ENCODE data around the gene SH3PXD2A. TPM values are rescaled to one million over a fixed set of nuclear protein-coding genes. Genes with fewer than 3 reads are reported as not detected.

Gene SH3PXD2A
- total and polyA plus RNA-seq, 2 of the 4 experiments (the other 2 are of a cell fraction) = 6.3 to 23.0 TPM

- Histone ChIP-seq H2BK15ac (ENCODE audit: low read depth, low read length) (no peak overlapping the region), H2AK5ac (ENCODE audit: low read depth, low read length) (no peak overlapping the region), H3K36me3 (ENCODE audit: control insufficient read depth, insufficient read depth, low read length) (no peaks in the 10 kb centered on the region), H3K56ac (ENCODE audit: extremely low read depth, insufficient read depth, low read length) (no peak overlapping the region), H4K5ac (ENCODE audit: low read depth, low read length) (no peak overlapping the region), H3K4ac (ENCODE audit: low read depth, low read length) (no peak overlapping the region), H3K18ac (ENCODE audit: low read depth, low read length) (no peak overlapping the region), H4K8ac (ENCODE audit: low read depth in 2 of 2, low read length in 2 of 2) (no peak overlapping the region), H3K9me3 (ENCODE audit: control insufficient read depth, insufficient read depth, low read length) (peaks cover 3% of the 10 kb centered on the region), H2BK5ac (ENCODE audit: low read depth, low read length, poor library complexity, severe bottlenecking) (no peak overlapping the region), H2BK120ac (ENCODE audit: low read depth, low read length) (no peak overlapping the region), H3K4me1 (ENCODE audit: control insufficient read depth, insufficient read depth, low read length) (no peaks in the 10 kb centered on the region), H2AFZ (replicated peaks; ENCODE audit: low read length, poor library complexity) (no peak overlapping the region), H3K9me1 (ENCODE audit: insufficient read depth, low read length) (0 out of 2 replicates have a peak, but pooled peaks cover 3% of the 10 kb centered on the region), H2AK9ac (replicated peaks; ENCODE audit: low read depth, low read length, poor library complexity) (peak overlapping the region; percentile 47), H4K20me1 (ENCODE audit: insufficient read depth, low read length) (no peaks in the 10 kb centered on the region), H3K79me1 (ENCODE audit: low read depth in 1 of 2, low read length in 2 of 2) (no peaks in the 10 kb centered on the region), H2BK20ac (ENCODE audit: low read depth, low read length) (no peak overlapping the region), H4K91ac (ENCODE audit: insufficient read depth, low read depth, low read length) (no peak overlapping the region), H3K23ac (ENCODE audit: low read depth, low read length) (no peak overlapping the region), H3K4me2 (ENCODE audit: low read depth, low read length) (no peak overlapping the region), H3K27ac (ENCODE audit: insufficient read depth, low read length) (no peak overlapping the region), H3K14ac (replicated peaks; ENCODE audit: low read depth, low read length) (no peak overlapping the region), H3K4me3 (ENCODE audit: insufficient read depth, low read depth, low read length) (no peak overlapping the region), H3K27me3 (ENCODE audit: control insufficient read depth, insufficient read depth, low read length) (peaks cover 64% of the 10 kb centered on the region), H3K9ac (ENCODE audit: low read depth, low read length) (no peak overlapping the region)
- ChIA-PET CTCF (no interaction called here), POLR2A (ENCODE audit: unreplicated experiment) (no interaction called here)
- in situ Hi-C loops (cut with MboI; ENCODE audit: low sequenced_read_pairs) (no loop called here), intact Hi-C loops (cut with micrococcal nuclease) (no loop called here), dilution Hi-C loops (cut with HindIII; ENCODE audit: low sequenced_read_pairs, unreplicated experiment) (no loop called here)
- BruUV-seq (replicated peaks) = no TSS peak
- no peak for TF ChIP-seq POLR2A (IDR thresholded peaks at IDR 0.05; ENCODE audit: low read depth, low read length)
- no peak for TF ChIP-seq RAD21 (IDR thresholded peaks at IDR 0.05; ENCODE audit: low read length)
- no peak for TF ChIP-seq CHD1 (IDR thresholded peaks at IDR 0.05; ENCODE audit: low read depth, low read length)
- TF ChIP-seq ELK1 (IDR thresholded peaks at IDR 0.05; ENCODE audit: borderline replicate concordance, low read depth, low read length) = no peak
- no peak for TF ChIP-seq CTCF (conservative IDR thresholded peaks at IDR 0.05; ENCODE audit: low read depth, low read length)
- ATAC-seq (ENCODE audit: low read depth) = no peak
- 60% methylated on average over 2 of the region's 4 CpGs; no CpG with 5 or more reads in 1 of the 2 experiments for WGBS, 2 experiments (ENCODE audit: extremely low coverage in 2 of 2, insufficient read length in 1 of 2)
- DNase-seq = no peak
Measured at GRCh38 chr10:103562383-103562782, 293.0 kb downstream of the SH3PXD2A start.
